SK-N-SH treated with all-trans-retinoic acid at 6 μM for 48 hours (cell line): Measurements from ENCODE around the gene TRPC5OS.

Experiments used
- CREB5 ChIP-seq: fragments of 250-450 bp; sonication (Bioruptor Pico); IDR thresholded peaks from 2 replicates; pipeline ENCODE4 v1.5.1; 2020; ENCODE audit warnings: low read depth, mild to moderate bottlenecking, moderate library complexity
- CSRNP3 ChIP-seq: fragments of 250-450 bp; sonication (Bioruptor Pico); IDR thresholded peaks from 2 replicates; pipeline ENCODE4 v1.5.1; 2021; ENCODE audit warnings: mild to moderate bottlenecking, moderate library complexity
- GLIS3 ChIP-seq: fragments of 250-450 bp; sonication (Bioruptor Pico); IDR thresholded peaks from 2 replicates; pipeline ENCODE4 v1.5.0; 2020; ENCODE audit warnings: mild to moderate bottlenecking, moderate library complexity
- PATZ1 ChIP-seq: fragments of 250-450 bp; sonication (Bioruptor Pico); IDR thresholded peaks from 2 replicates; pipeline ENCODE4 v1.8.0; 2020; ENCODE audit warnings: mild to moderate bottlenecking, moderate library complexity, borderline replicate concordance

- TF ChIP-seq PATZ1 (CRISPR knock-in tag) (no peak), CSRNP3 (CRISPR knock-in tag) (no peak), GLIS3 (no peak), CREB5 (no peak)
Observed at GRCh38 chrX:111880735-111881134, 4.8 kb downstream of the TRPC5OS start.
